ENCODE results near the gene SLIT1.

SLIT1 gene

GRCh38 chr10:97063271-97063982 is 122.3 kb downstream of the SLIT1 start:
- in situ Hi-C loops (cut with HindIII; ENCODE audit: low pct_unique_long_range_greater_than_20kb, low sequenced_read_pairs), result no loop called here
- no peak for DNase-seq (ENCODE audit: low read depth in 1 of 2, low spot score in 1 of 2)

GRCh38 chr10:97062456-97062855 is 123.3 kb downstream of the SLIT1 start:
- no peak for DNase-seq (ENCODE audit: low read depth in 1 of 2, low spot score in 1 of 2)
- TF ChIP-seq JUND (IDR thresholded peaks at IDR 0.05; ENCODE audit: low read depth), result no peak
- in situ Hi-C loops (cut with HindIII; ENCODE audit: low pct_unique_long_range_greater_than_20kb, low sequenced_read_pairs), result no loop called here

More at GRCh38 chr10:97063271-97063982, 122.3 kb downstream of the SLIT1 start:
- TF ChIP-seq JUND (IDR thresholded peaks at IDR 0.05; ENCODE audit: low read depth), result no peak

- DNase-seq (ENCODE audit: low read depth in 1 of 2, low spot score in 1 of 2), result no peak
- no peak for TF ChIP-seq JUND (IDR thresholded peaks at IDR 0.05; ENCODE audit: low read depth)
- in situ Hi-C loops (cut with HindIII; ENCODE audit: low pct_unique_long_range_greater_than_20kb, low sequenced_read_pairs), result no loop called here
Measured at GRCh38 chr10:97062046-97062445, 123.7 kb downstream of the SLIT1 start.

GRCh38 chr10:97061423-97061822 is 124.3 kb downstream of the SLIT1 start:
- no peak for TF ChIP-seq JUND (IDR thresholded peaks at IDR 0.05; ENCODE audit: low read depth)
- in situ Hi-C loops (cut with HindIII; ENCODE audit: low pct_unique_long_range_greater_than_20kb, low sequenced_read_pairs), result no loop called here
- DNase-seq (ENCODE audit: low read depth in 1 of 2, low spot score in 1 of 2), result no peak

- no peak for DNase-seq (ENCODE audit: low read depth in 1 of 2, low spot score in 1 of 2)
- TF ChIP-seq JUND (IDR thresholded peaks at IDR 0.05; ENCODE audit: low read depth), result no peak
- in situ Hi-C loops (cut with HindIII; ENCODE audit: low pct_unique_long_range_greater_than_20kb, low sequenced_read_pairs), result no loop called here
Measured at GRCh38 chr10:97060441-97061084, 125.2 kb downstream of the SLIT1 start.

- TF ChIP-seq JUND (IDR thresholded peaks at IDR 0.05; ENCODE audit: low read depth), result no peak
- in situ Hi-C loops (cut with HindIII; ENCODE audit: low pct_unique_long_range_greater_than_20kb, low sequenced_read_pairs), result no loop called here
- DNase-seq (ENCODE audit: low read depth in 1 of 2, low spot score in 1 of 2), result no peak
Measured at GRCh38 chr10:97059872-97060205, 125.9 kb downstream of the SLIT1 start.

- no peak for DNase-seq (ENCODE audit: low read depth in 1 of 2, low spot score in 1 of 2)
- no peak for TF ChIP-seq JUND (IDR thresholded peaks at IDR 0.05; ENCODE audit: low read depth)
- in situ Hi-C loops (cut with HindIII; ENCODE audit: low pct_unique_long_range_greater_than_20kb, low sequenced_read_pairs), result no loop called here
Measured at GRCh38 chr10:97059006-97059871, 126.5 kb downstream of the SLIT1 start.

- no peak for DNase-seq (ENCODE audit: low read depth in 1 of 2, low spot score in 1 of 2)
- TF ChIP-seq JUND (IDR thresholded peaks at IDR 0.05; ENCODE audit: low read depth), result no peak
- in situ Hi-C loops (cut with HindIII; ENCODE audit: low pct_unique_long_range_greater_than_20kb, low sequenced_read_pairs), result no loop called here
Measured at GRCh38 chr10:97058521-97058920, 127.2 kb downstream of the SLIT1 start.

- DNase-seq (ENCODE audit: low read depth in 1 of 2, low spot score in 1 of 2), result no peak
- in situ Hi-C loops (cut with HindIII; ENCODE audit: low pct_unique_long_range_greater_than_20kb, low sequenced_read_pairs), result no loop called here
Measured at GRCh38 chr10:97057491-97058235, 128.1 kb downstream of the SLIT1 start.

GRCh38 chr10:97056003-97056630 is 129.6 kb downstream of the SLIT1 start:
- DNase-seq (ENCODE audit: low read depth in 1 of 2, low spot score in 1 of 2), result no peak
- in situ Hi-C loops (cut with HindIII; ENCODE audit: low pct_unique_long_range_greater_than_20kb, low sequenced_read_pairs), result no loop called here
- TF ChIP-seq JUND (IDR thresholded peaks at IDR 0.05; ENCODE audit: low read depth), result no peak

More at GRCh38 chr10:97057491-97058235, 128.1 kb downstream of the SLIT1 start:
- TF ChIP-seq JUND (IDR thresholded peaks at IDR 0.05; ENCODE audit: low read depth), result no peak

GRCh38 chr10:97053276-97053675 is 132.5 kb downstream of the SLIT1 start:
- no peak for TF ChIP-seq JUND (IDR thresholded peaks at IDR 0.05; ENCODE audit: low read depth)
- in situ Hi-C loops (cut with HindIII; ENCODE audit: low pct_unique_long_range_greater_than_20kb, low sequenced_read_pairs), result no loop called here
- DNase-seq (ENCODE audit: low read depth in 1 of 2, low spot score in 1 of 2), result no peak

GRCh38 chr10:97050956-97051496 is 134.7 kb downstream of the SLIT1 start:
- no peak for DNase-seq (ENCODE audit: low read depth in 1 of 2, low spot score in 1 of 2)
- no peak for TF ChIP-seq JUND (IDR thresholded peaks at IDR 0.05; ENCODE audit: low read depth)
- in situ Hi-C loops (cut with HindIII; ENCODE audit: low pct_unique_long_range_greater_than_20kb, low sequenced_read_pairs), result no loop called here

All from T47D (cell line).